Lower leg skin (tissue), 4 donors: ENCODE results near the gene GATA6. TPM values are rescaled to one million over a fixed set of nuclear protein-coding genes. Genes with fewer than 3 reads are reported as not detected.
"Not testable (repeated sequence)": the region's sequence is repeated elsewhere in the genome, so short reads cannot be mapped to it uniquely, and the experiment has no call there.

Experiments used
- DNase-seq, 2 donors: peaks; one replicate each; pipeline ENCODE4 v3.0.0-alpha.2; 2019; ENCODE audit warnings: low spot score in 2 of 2
- H3K4me3 ChIP-seq: fragments of 200-600 bp; sonication (generic); 2 replicates; pipeline ENCODE4 v1.5.1; 2017; ENCODE audit warnings: mild to moderate bottlenecking, low read depth; ENCODE audit not compliant: poor library complexity, severe bottlenecking
- POLR2A ChIP-seq, 2 donors: fragments of 450-650 bp; IDR thresholded peaks; one replicate each; pipeline ENCODE4 v1.6.1; 2016 to 2017; ENCODE audit warnings: antibody characterized with exemption in 2 of 2, mild to moderate bottlenecking in 1 of 2, moderate library complexity in 1 of 2
- WGBS, 2 donors: methylation state at CpG; one replicate each; pipeline ENCODE4 v1.1.5; 2018; 5-methylcytosine and 5-hydroxymethylcytosine counted together
- intact Hi-C: fragments of 100-400 bp; cut with DNase I; formaldehyde crosslinking; loops from one replicate; pipeline ENCODE4 v1.15.0; 2023; ENCODE audit warnings: low total_unique reads
- total RNA-seq, 4 donors: library from RNA; depleted of rRNA; stranded (reverse); fragments of >200 nt; gene quantifications; one replicate each; pipeline ENCODE4 v1.1.0, GENCODE V29; 2016
- TF ChIP-seq, protein P1 (sequence below), 3 donors: fragments of 450-650 bp; IDR thresholded peaks; one replicate each; pipeline ENCODE4 v1.5.1; 2016; ENCODE audit warnings: antibody characterized with exemption in 3 of 3, mild to moderate bottlenecking in 3 of 3, moderate library complexity in 2 of 3

The GATA6 gene
- total RNA-seq, 4 donors from 2014 or later, result 0.65 to 6.7 (median 5.1) TPM

DNA sequence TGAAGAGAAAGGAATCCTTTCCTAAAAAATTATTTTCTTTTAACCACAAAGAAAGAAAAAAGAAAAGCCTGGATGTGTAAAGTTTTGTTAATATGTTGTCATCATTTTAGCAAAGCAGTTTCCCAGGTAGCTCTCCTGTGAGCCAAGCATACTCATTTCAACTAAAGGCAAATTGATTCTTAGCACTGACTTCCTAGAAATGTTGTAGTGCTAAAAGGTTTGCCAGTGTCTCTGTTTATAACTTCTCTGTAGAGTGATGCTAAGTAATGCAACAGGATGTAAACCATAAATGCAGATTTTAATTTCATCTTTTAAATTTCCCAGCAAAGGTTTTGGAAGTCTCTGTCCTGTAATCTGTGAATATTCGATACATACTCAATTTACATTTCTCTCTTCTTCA, 10.2 kb downstream of the GATA6 start:
- DNase-seq, result no peak

GRCh38 chr18:22180722-22181121, 11.3 kb downstream of the GATA6 start:
- intact Hi-C loops, result no loop called here
- DNase-seq, result no peak
- no peak overlapping the region for H3K4me3 ChIP-seq
- TF ChIP-seq, protein P1, sequence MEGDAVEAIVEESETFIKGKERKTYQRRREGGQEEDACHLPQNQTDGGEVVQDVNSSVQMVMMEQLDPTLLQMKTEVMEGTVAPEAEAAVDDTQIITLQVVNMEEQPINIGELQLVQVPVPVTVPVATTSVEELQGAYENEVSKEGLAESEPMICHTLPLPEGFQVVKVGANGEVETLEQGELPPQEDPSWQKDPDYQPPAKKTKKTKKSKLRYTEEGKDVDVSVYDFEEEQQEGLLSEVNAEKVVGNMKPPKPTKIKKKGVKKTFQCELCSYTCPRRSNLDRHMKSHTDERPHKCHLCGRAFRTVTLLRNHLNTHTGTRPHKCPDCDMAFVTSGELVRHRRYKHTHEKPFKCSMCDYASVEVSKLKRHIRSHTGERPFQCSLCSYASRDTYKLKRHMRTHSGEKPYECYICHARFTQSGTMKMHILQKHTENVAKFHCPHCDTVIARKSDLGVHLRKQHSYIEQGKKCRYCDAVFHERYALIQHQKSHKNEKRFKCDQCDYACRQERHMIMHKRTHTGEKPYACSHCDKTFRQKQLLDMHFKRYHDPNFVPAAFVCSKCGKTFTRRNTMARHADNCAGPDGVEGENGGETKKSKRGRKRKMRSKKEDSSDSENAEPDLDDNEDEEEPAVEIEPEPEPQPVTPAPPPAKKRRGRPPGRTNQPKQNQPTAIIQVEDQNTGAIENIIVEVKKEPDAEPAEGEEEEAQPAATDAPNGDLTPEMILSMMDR (IDR thresholded peaks at IDR 0.05), result no peak
- TF ChIP-seq POLR2A (IDR thresholded peaks at IDR 0.05), result no peak
- 51 to 57% methylated on average over 6 of the region's 6 CpGs for WGBS, 2 donors

More for the DNA sequence above, 10.2 kb downstream of the GATA6 start:
- 87 to 89% methylated on average over 1 of the region's 1 CpG for WGBS, 2 donors
- intact Hi-C loops, result no loop called here
- no peak overlapping the region for H3K4me3 ChIP-seq
- TF ChIP-seq POLR2A (IDR thresholded peaks at IDR 0.05), result no peak
- TF ChIP-seq, protein P1 (IDR thresholded peaks at IDR 0.05), result no peak

DNA sequence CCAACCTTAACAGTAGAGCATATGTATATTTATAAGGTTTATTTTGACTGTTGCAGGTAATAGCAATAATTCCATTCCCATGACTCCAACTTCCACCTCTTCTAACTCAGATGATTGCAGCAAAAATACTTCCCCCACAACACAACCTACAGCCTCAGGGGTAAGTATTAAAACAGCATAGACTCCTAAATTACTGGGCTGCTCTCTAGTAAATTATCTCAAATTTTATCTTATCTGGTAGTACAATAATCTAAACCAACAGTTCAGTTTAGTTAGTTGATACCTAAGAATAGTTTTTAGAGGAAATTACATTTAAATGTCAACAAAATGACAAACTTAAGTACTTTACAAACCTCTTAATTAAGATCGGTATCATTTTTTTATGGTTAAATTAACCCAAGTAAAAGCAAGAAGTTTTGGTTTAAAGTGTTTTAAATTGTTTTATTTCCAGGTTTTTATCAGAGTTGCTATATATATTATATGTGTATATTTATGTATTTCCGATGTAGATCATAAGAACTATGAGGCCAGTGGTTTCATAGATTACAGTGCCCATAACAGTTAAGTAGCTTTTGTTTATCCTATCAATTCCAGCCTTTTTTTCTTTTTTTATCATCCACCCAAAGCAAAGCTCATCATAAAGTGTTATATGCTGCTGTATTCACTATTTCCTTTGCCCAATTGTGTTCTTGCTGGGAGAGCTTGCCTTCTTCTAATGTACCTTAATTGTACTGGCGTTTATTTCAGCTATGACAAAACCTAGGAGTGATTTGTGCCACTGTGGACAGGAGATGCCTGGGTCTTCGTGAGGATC, 13.7 kb downstream of the GATA6 start:
- intact Hi-C loops, result no loop called here
- no peak for TF ChIP-seq POLR2A (IDR thresholded peaks at IDR 0.05)
- TF ChIP-seq, protein P1 (IDR thresholded peaks at IDR 0.05), result no peak
- H3K4me3 ChIP-seq, result no peak overlapping the region
- 90 to 97% methylated on average over 4 of the region's 4 CpGs for WGBS, 2 donors
- DNase-seq, result no peak

GRCh38 chr18:22183698-22184170, 14.3 kb downstream of the GATA6 start:
- 81 to 92% methylated on average over 3 of the region's 3 CpGs for WGBS, 2 donors
- no peak overlapping the region for H3K4me3 ChIP-seq
- no peak for DNase-seq
- TF ChIP-seq, protein P1 (IDR thresholded peaks at IDR 0.05), result no peak
- no peak for TF ChIP-seq POLR2A (IDR thresholded peaks at IDR 0.05)
- intact Hi-C loops, result no loop called here

DNA sequence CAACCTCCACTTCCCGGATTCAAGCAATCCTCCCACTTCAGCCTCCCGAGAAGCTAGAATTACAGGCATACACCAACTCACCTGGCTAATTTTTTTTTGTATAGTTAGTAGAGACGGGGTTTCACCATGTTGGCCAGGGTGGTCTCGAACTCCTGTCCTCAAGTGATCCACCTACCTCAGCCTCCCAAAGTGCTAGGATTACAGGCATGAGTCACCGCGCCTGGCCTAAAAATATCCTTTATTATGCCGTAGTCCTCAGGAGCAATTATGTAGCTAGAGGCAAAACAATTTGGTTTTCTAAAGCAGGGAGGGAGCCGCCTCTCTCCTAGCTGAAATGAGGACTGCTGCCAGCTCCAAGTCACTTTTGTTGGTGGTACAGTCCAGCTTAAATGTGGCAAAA, 15.2 kb downstream of the GATA6 start:
- H3K4me3 ChIP-seq, intact Hi-C loops, DNase-seq: not testable (repeated sequence)
- 71 to 81% methylated on average over 8 of the region's 8 CpGs for WGBS, 2 donors

DNA sequence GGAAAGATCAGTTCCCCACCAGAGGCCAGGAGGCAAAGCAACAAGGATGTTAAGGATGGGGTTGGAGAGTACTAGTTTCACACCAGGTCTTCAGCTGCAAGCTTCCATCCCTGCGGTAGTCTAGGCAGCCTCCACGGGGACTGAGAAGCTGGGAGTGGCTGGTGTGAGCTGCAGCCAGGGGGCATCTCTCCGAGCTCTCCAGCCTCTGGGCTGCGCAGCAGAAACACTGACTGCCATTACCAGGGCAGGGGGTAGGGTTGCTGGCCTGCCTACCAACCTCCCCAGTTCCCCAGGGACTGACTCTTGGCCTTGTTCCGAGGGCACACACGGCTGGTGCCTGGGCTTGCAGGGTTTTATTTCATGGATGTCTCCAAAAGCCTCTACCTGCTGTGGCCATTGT, 15.9 kb downstream of the GATA6 start:
- no peak for DNase-seq
- no peak for TF ChIP-seq POLR2A (IDR thresholded peaks at IDR 0.05)
- TF ChIP-seq, protein P1 (IDR thresholded peaks at IDR 0.05), result no peak
- intact Hi-C loops, result no loop called here
- H3K4me3 ChIP-seq, result no peak overlapping the region
- WGBS, 2 donors, result 67 to 85% methylated on average over 1 to 6 of the region's 6 CpGs
